HG03565 (cell line): ENCODE data around the gene TACO1.

Experiments
- ATAC-seq: cut with Tn5 transposase; IDR thresholded peaks from one replicate; pipeline ENCODE4 v1.9.1; 2021; ENCODE audit warnings: mild to moderate bottlenecking, moderate library complexity; ENCODE audit not compliant: unreplicated experiment

TACO1 gene

GRCh38 chr17:63635787-63636186 lies 35.1 kb downstream of the TACO1 start:
- ATAC-seq, result no peak

- no peak for ATAC-seq
Measured at GRCh38 chr17:63639125-63639524, 38.4 kb downstream of the TACO1 start.

GRCh38 chr17:63640038-63640437 lies 39.3 kb downstream of the TACO1 start:
- ATAC-seq, result no peak

GRCh38 chr17:63641692-63642448 lies 41.2 kb downstream of the TACO1 start:
- no peak for ATAC-seq

GRCh38 chr17:63644846-63645245 lies 44.2 kb downstream of the TACO1 start:
- no peak for ATAC-seq

- ATAC-seq, result peak; percentile 32
Measured at GRCh38 chr17:63645775-63646487, 45.2 kb downstream of the TACO1 start.

GRCh38 chr17:63646488-63646806 lies 45.8 kb downstream of the TACO1 start:
- ATAC-seq, result peak; percentile 74

GRCh38 chr17:63647065-63647725 lies 46.5 kb downstream of the TACO1 start:
- ATAC-seq, result no peak

GRCh38 chr17:63647936-63648335 lies 47.2 kb downstream of the TACO1 start:
- ATAC-seq, result no peak

- no peak for ATAC-seq
Measured at GRCh38 chr17:63649813-63650212, 49.1 kb downstream of the TACO1 start.

- ATAC-seq, result no peak
Measured at GRCh38 chr17:63652106-63652505, 51.4 kb downstream of the TACO1 start.

- ATAC-seq, result no peak
Measured at GRCh38 chr17:63653050-63653449, 52.4 kb downstream of the TACO1 start.

GRCh38 chr17:63657786-63658185 lies 57.1 kb downstream of the TACO1 start:
- no peak for ATAC-seq
